PC-3 (cell line): Measurements from ENCODE around the gene TCHP. TPM values are rescaled to one million over a fixed set of nuclear protein-coding genes. Genes with fewer than 3 reads are reported as not detected.
"Not testable (repeated sequence)": the region's sequence is repeated elsewhere in the genome, so short reads cannot be mapped to it uniquely, and the experiment has no call there.

ENCODE experiments used
- ATAC-seq: fragments of 200-7000 bp; cut with Tn5 transposase; 2 replicates; pipeline ENCODE4 v1.9.1; 2020; ENCODE audit warnings: mild to moderate bottlenecking, moderate library complexity
- BruUV-seq: library from RNA; stranded (reverse); fragments of 400-500 nt; replicated peaks from 2 replicates; lab custom pipeline; 2021; lab: Mats Ljungman, UMichigan
- CTCF ChIA-PET: fragments of 300-600 bp; sonication (Branson Sonifier 250); formaldehyde crosslinking; loops from one replicate; lab custom pipeline; 2022; ENCODE audit warnings: antibody characterized with exemption; lab: Charles Lee
- POLR2A ChIA-PET: fragments of 300-600 bp; sonication (Branson Sonifier 250); formaldehyde crosslinking; loops from one replicate; lab custom pipeline; 2022; ENCODE audit warnings: antibody characterized with exemption; ENCODE audit not compliant: unreplicated experiment; lab: Charles Lee
- DNase-seq: peaks from one replicate; pipeline ENCODE4 v3.0.0-alpha.2; 2015
- H2AFZ ChIP-seq: fragments of 300-600 bp; sonication (generic); 2 replicates; pipeline ENCODE4 v1.6.0; 2016; ENCODE audit warnings: antibody characterized with exemption, low read length
- H3F3A ChIP-seq: fragments of 300-600 bp; sonication (generic); one replicate; pipeline ENCODE4 v1.6.0; 2017; ENCODE audit warnings: antibody characterized with exemption, low read length, control low read depth, mild to moderate bottlenecking; ENCODE audit not compliant: unreplicated experiment
- H3K27ac ChIP-seq: fragments of 300-600 bp; sonication (generic); 2 replicates; pipeline ENCODE4 v1.5.1; 2016; ENCODE audit warnings: mild to moderate bottlenecking, low read length
- H3K27me3 ChIP-seq: fragments of 300-600 bp; sonication (generic); 2 replicates; pipeline ENCODE4 v1.6.1; 2016; ENCODE audit warnings: low read length, mixed read lengths
- H3K36me3 ChIP-seq: fragments of 300-600 bp; sonication (generic); 2 replicates; pipeline ENCODE4 v1.6.1; 2016; ENCODE audit warnings: low read depth, mixed run types, low read length, mixed read lengths
- H3K4me1 ChIP-seq: fragments of 300-600 bp; sonication (generic); 2 replicates; pipeline ENCODE4 v1.5.1; 2016; ENCODE audit warnings: low read length; ENCODE audit not compliant: insufficient read depth
- H3K4me2 ChIP-seq: fragments of 300-600 bp; sonication (generic); 2 replicates; pipeline ENCODE4 v1.6.0; 2016; ENCODE audit warnings: low read length
- H3K4me3 ChIP-seq: fragments of 300-600 bp; sonication (generic); 2 replicates; pipeline ENCODE4 v1.5.1; 2016; ENCODE audit warnings: mild to moderate bottlenecking, low read length, mixed read lengths
- H3K79me2 ChIP-seq: fragments of 300-600 bp; sonication (generic); 2 replicates; pipeline ENCODE4 v1.6.1; 2017; ENCODE audit warnings: low read length, mixed read lengths
- H3K9ac ChIP-seq: fragments of 300-600 bp; sonication (generic); 2 replicates; pipeline ENCODE4 v1.6.0; 2016; ENCODE audit warnings: mild to moderate bottlenecking, low read length
- H3K9me2 ChIP-seq: fragments of 300-600 bp; sonication (generic); replicated peaks from 2 replicates; pipeline ENCODE4 v1.6.1; 2016; ENCODE audit warnings: mixed run types, low read length, mixed read lengths
- H3K9me3 ChIP-seq: fragments of 300-600 bp; sonication (generic); 2 replicates; pipeline ENCODE4 v1.6.1; 2016; ENCODE audit warnings: low read length, mixed read lengths
- H4K20me1 ChIP-seq: fragments of 300-600 bp; sonication (generic); 2 replicates; pipeline ENCODE4 v1.6.1; 2016; ENCODE audit warnings: low read length, mixed read lengths
- EZH2 ChIP-seq: fragments of 300-600 bp; sonication (generic); IDR thresholded peaks from one replicate; pipeline ENCODE4 v1.6.1; 2017; ENCODE audit warnings: antibody characterized with exemption, mild to moderate bottlenecking, low read length; ENCODE audit not compliant: unreplicated experiment
- EZH2phosphoT487 ChIP-seq: fragments of 300-600 bp; sonication (generic); IDR thresholded peaks from 2 replicates; pipeline ENCODE4 v1.6.1; 2018; ENCODE audit warnings: mild to moderate bottlenecking, antibody characterized with exemption, low read length, borderline replicate concordance
- intact Hi-C: fragments of 100-400 bp; cut with micrococcal nuclease; formaldehyde crosslinking; loops from 2 replicates; pipeline ENCODE4 v1.9.0; 2023
- total RNA-seq: library from RNA; depleted of rRNA; stranded (reverse); fragments of >200 nt; gene quantifications from 2 replicates; pipeline ENCODE4 v1.2.3, GENCODE V29; 2014
- TF ChIP-seq, protein P1 (sequence below): fragments of 300-600 bp; sonication (generic); conservative IDR thresholded peaks from 2 replicates; pipeline ENCODE4 v1.5.1; 2017; ENCODE audit warnings: antibody characterized with exemption, low read depth, mild to moderate bottlenecking, low read length

The TCHP gene
- total RNA-seq, 1 experiment from 2014 or later = 21.6 TPM

DNA sequence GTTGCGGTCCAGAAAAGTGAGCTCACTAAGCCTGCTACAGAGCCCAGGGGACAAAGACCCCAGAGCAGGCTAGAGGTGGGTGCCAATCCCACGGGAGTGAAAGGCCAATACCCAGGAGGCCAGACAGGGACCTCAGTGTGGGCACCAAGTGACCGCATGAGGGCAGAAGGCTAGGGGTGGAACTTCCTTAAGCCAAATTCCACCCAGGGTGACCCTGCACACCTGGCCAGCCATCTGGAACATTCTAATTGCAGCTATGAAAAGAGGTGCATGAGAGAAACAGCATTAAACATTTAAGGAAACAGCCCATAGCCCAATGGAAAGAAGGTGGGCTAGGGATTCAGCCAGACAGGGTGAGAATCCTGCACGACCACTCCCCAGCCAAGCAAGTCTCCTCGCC, 39.1 kb upstream of the TCHP start:
- DNase-seq (no peak), ATAC-seq (no peak)
- Histone ChIP-seq H4K20me1 (no peaks in the 10 kb centered on the region), H3K36me3 (no peaks in the 10 kb centered on the region), H3K4me1 (peaks cover 16% of the 10 kb centered on the region), H3K27me3 (no peaks in the 10 kb centered on the region), H3K4me2 (no peak overlapping the region), H3K9me3 (no peaks in the 10 kb centered on the region), H3F3A (no peaks in the 10 kb centered on the region), H2AFZ (no peak overlapping the region), H3K9me2 (no peaks in the 10 kb centered on the region), H3K27ac (no peak overlapping the region), H3K4me3 (no peak overlapping the region), H3K79me2 (peaks cover 6% of the 10 kb centered on the region; the same call in 1 of the 2 replicates), H3K9ac (no peak overlapping the region)
- no TSS peak for BruUV-seq
- CTCF ChIA-PET = no interaction called here
- intact Hi-C loops = no loop called here
- POLR2A ChIA-PET = no interaction called here
- TF ChIP-seq EZH2 (no peak), EZH2phosphoT487 (no peak)
- TF ChIP-seq, protein P1, sequence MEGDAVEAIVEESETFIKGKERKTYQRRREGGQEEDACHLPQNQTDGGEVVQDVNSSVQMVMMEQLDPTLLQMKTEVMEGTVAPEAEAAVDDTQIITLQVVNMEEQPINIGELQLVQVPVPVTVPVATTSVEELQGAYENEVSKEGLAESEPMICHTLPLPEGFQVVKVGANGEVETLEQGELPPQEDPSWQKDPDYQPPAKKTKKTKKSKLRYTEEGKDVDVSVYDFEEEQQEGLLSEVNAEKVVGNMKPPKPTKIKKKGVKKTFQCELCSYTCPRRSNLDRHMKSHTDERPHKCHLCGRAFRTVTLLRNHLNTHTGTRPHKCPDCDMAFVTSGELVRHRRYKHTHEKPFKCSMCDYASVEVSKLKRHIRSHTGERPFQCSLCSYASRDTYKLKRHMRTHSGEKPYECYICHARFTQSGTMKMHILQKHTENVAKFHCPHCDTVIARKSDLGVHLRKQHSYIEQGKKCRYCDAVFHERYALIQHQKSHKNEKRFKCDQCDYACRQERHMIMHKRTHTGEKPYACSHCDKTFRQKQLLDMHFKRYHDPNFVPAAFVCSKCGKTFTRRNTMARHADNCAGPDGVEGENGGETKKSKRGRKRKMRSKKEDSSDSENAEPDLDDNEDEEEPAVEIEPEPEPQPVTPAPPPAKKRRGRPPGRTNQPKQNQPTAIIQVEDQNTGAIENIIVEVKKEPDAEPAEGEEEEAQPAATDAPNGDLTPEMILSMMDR = no peak

DNA sequence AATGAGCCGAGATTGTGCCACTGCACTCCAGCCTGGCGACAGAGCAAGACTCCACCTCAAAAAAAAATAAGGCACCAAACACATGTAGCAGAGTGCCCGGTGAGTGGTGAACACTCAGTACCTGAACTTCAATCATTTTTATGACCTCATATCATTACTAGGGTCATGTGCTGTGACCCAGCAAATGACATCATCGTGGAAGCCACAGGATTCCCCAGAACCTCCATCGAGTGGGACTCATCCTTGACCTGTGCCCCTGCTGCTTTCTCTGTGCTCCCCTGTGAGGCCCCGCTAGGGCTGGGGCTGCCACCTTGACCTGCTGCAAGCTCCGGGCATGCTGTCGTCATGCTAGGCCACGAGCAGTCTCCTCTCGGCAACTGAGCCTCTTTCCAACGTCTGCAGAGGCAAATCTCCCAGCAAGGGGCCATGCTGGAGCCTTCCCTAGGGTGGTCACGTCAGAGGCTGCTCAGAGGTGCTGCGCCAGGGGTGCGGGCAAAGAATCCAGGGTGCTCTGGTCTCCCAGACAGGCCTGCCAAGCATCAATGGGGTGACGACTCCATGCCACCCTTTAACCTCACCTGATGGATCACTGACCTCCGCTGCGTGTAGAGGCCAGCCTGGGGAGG, 38.3 kb upstream of the TCHP start:
- no peak for TF ChIP-seq EZH2
- TF ChIP-seq EZH2phosphoT487 = no peak
- TF ChIP-seq, protein P1 = no peak
- no peaks in the 10 kb centered on the region for H3K9me3 ChIP-seq
- H3K4me3 ChIP-seq = no peak overlapping the region
- H3K4me2 ChIP-seq = no peak overlapping the region
- no peaks in the 10 kb centered on the region for H3K9me2 ChIP-seq
- intact Hi-C loops = no loop called here
- H3K4me1 ChIP-seq = peaks cover 16% of the 10 kb centered on the region
- no peaks in the 10 kb centered on the region for H3K36me3 ChIP-seq
- no peak for DNase-seq
- peaks cover 12% of the 10 kb centered on the region for H3K79me2 ChIP-seq
- no TSS peak for BruUV-seq
- no peak overlapping the region for H3K27ac ChIP-seq
- no peak overlapping the region for H2AFZ ChIP-seq
- H4K20me1 ChIP-seq = no peaks in the 10 kb centered on the region
- no peak for ATAC-seq
- no peak overlapping the region for H3K9ac ChIP-seq
- POLR2A ChIA-PET = no interaction called here
- H3K27me3 ChIP-seq = no peaks in the 10 kb centered on the region
- CTCF ChIA-PET = no interaction called here
- no peaks in the 10 kb centered on the region for H3F3A ChIP-seq

DNA sequence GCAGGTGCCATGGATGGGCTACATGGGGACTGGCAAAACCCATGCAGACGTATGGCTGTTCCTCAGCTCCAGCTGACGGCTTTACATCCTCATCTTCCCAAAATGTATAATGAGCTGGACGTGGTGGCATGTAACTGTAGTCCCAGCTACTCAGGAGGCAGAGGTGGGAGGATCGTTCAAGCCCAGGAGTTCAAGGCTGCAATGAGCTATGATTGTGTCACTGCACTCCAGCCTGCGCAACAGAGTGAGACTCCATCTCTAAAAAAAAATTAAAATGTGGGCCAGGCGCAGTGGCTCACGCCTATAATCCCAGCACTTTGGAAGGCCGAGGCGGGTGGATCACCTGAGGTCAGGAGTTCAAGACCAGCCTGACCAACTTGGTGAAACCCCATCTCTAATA, 37.6 kb upstream of the TCHP start:
- BruUV-seq, H3K27ac ChIP-seq, H3F3A ChIP-seq, CTCF ChIA-PET, intact Hi-C loops, H3K9me2 ChIP-seq, H3K9ac ChIP-seq, H3K9me3 ChIP-seq, H2AFZ ChIP-seq, H3K4me3 ChIP-seq, H3K27me3 ChIP-seq, DNase-seq, H3K4me2 ChIP-seq, ATAC-seq, POLR2A ChIA-PET, H4K20me1 ChIP-seq, H3K36me3 ChIP-seq: not testable (repeated sequence)
- H3K4me1 ChIP-seq = peaks cover 16% of the 10 kb centered on the region
- H3K79me2 ChIP-seq = peaks cover 12% of the 10 kb centered on the region
